GM23338 (cell line): Measurements from ENCODE around the gene CRHR1.

Experiments
- CREB1 ChIP-seq: fragments of 250-450 bp; sonication (Bioruptor Pico); IDR thresholded peaks from 2 replicates; pipeline ENCODE4 v1.5.0; 2020; ENCODE audit warnings: low read depth, mild to moderate bottlenecking, moderate library complexity
- EZH2 ChIP-seq: fragments of 200-600 bp; sonication (generic); IDR thresholded peaks from one replicate; pipeline ENCODE4 v1.8.0; 2017; ENCODE audit warnings: antibody characterized with exemption, mild to moderate bottlenecking, low read depth; ENCODE audit not compliant: unreplicated experiment
- EZH2phosphoT487 ChIP-seq: fragments of 200-600 bp; sonication (generic); IDR thresholded peaks from one replicate; pipeline ENCODE4 v1.8.1; 2018; ENCODE audit warnings: antibody characterized with exemption; ENCODE audit not compliant: unreplicated experiment
- POLR2AphosphoS5 ChIP-seq: IDR thresholded peaks from 2 replicates; pipeline ENCODE4 v1.6.1; 2016; ENCODE audit warnings: antibody characterized with exemption, low read depth
- ZNF114 ChIP-seq: fragments of 250-450 bp; sonication (Bioruptor Pico); IDR thresholded peaks from 2 replicates; pipeline ENCODE4 v1.5.0; 2020; ENCODE audit warnings: mild to moderate bottlenecking, moderate library complexity
- TF ChIP-seq, protein P1 (sequence below), 2 experiments: fragments of 200-600 bp in 1 of 2; sonication (generic) in 1 of 2; conservative IDR thresholded peaks; 2 replicates each; pipeline versions ENCODE4 v1.5.1 to v1.6.1; 2016 to 2017; ENCODE audit warnings: antibody characterized with exemption in 2 of 2, low read depth in 2 of 2, mild to moderate bottlenecking in 2 of 2, moderate library complexity in 1 of 2
- TF ChIP-seq, protein P2 (sequence below): IDR thresholded peaks from one replicate; pipeline ENCODE4 v1.6.1; 2018; ENCODE audit warnings: antibody characterized with exemption; ENCODE audit not compliant: unreplicated experiment

- TF ChIP-seq, protein P1, sequence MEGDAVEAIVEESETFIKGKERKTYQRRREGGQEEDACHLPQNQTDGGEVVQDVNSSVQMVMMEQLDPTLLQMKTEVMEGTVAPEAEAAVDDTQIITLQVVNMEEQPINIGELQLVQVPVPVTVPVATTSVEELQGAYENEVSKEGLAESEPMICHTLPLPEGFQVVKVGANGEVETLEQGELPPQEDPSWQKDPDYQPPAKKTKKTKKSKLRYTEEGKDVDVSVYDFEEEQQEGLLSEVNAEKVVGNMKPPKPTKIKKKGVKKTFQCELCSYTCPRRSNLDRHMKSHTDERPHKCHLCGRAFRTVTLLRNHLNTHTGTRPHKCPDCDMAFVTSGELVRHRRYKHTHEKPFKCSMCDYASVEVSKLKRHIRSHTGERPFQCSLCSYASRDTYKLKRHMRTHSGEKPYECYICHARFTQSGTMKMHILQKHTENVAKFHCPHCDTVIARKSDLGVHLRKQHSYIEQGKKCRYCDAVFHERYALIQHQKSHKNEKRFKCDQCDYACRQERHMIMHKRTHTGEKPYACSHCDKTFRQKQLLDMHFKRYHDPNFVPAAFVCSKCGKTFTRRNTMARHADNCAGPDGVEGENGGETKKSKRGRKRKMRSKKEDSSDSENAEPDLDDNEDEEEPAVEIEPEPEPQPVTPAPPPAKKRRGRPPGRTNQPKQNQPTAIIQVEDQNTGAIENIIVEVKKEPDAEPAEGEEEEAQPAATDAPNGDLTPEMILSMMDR (conservative IDR thresholded peaks at IDR 0.05; ENCODE audit: low read depth in 2 of 2) = no peak
- no peak for TF ChIP-seq POLR2AphosphoS5
- no peak for TF ChIP-seq EZH2
- no peak for TF ChIP-seq ZNF114 (CRISPR knock-in tag)
- no peak for TF ChIP-seq EZH2phosphoT487
- TF ChIP-seq CREB1 (CRISPR knock-in tag) = no peak
- TF ChIP-seq, protein P2, sequence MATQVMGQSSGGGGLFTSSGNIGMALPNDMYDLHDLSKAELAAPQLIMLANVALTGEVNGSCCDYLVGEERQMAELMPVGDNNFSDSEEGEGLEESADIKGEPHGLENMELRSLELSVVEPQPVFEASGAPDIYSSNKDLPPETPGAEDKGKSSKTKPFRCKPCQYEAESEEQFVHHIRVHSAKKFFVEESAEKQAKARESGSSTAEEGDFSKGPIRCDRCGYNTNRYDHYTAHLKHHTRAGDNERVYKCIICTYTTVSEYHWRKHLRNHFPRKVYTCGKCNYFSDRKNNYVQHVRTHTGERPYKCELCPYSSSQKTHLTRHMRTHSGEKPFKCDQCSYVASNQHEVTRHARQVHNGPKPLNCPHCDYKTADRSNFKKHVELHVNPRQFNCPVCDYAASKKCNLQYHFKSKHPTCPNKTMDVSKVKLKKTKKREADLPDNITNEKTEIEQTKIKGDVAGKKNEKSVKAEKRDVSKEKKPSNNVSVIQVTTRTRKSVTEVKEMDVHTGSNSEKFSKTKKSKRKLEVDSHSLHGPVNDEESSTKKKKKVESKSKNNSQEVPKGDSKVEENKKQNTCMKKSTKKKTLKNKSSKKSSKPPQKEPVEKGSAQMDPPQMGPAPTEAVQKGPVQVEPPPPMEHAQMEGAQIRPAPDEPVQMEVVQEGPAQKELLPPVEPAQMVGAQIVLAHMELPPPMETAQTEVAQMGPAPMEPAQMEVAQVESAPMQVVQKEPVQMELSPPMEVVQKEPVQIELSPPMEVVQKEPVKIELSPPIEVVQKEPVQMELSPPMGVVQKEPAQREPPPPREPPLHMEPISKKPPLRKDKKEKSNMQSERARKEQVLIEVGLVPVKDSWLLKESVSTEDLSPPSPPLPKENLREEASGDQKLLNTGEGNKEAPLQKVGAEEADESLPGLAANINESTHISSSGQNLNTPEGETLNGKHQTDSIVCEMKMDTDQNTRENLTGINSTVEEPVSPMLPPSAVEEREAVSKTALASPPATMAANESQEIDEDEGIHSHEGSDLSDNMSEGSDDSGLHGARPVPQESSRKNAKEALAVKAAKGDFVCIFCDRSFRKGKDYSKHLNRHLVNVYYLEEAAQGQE = no peak
Measured at GRCh38 chr17:45828171-45828570, 44.1 kb downstream of the CRHR1 start.
